Neural crest cell (in vitro differentiated cells): ENCODE data around the gene RTP5. TPM values are rescaled to one million over a fixed set of nuclear protein-coding genes. Genes with fewer than 3 reads are reported as not detected.
"Not testable (repeated sequence)": the region's sequence is repeated elsewhere in the genome, so short reads cannot be mapped to it uniquely, and the experiment has no call there.

Experiments
- DNase-seq: peaks from one replicate; pipeline ENCODE4 v3.0.0; 2021; ENCODE audit warnings: low read depth, mixed read lengths, low spot score
- H3K27ac Mint-ChIP-seq: one replicate; pipeline ENCODE4 v1.8.0; 2021; ENCODE audit warnings: mild to moderate bottlenecking, mixed read lengths; ENCODE audit not compliant: unreplicated experiment
- H3K27me3 Mint-ChIP-seq: 2 replicates; pipeline ENCODE4 v1.8.0; 2021; ENCODE audit warnings: low read depth, mild to moderate bottlenecking, mixed read lengths
- H3K36me3 Mint-ChIP-seq: 2 replicates; pipeline ENCODE4 v1.8.0; 2021; ENCODE audit warnings: low read depth, mild to moderate bottlenecking, mixed read lengths
- H3K4me1 Mint-ChIP-seq: 2 replicates; pipeline ENCODE4 v1.8.0; 2021; ENCODE audit warnings: mixed read lengths
- H3K4me3 Mint-ChIP-seq: one replicate; pipeline ENCODE4 v1.8.0; 2021; ENCODE audit warnings: mild to moderate bottlenecking, mixed read lengths
- H3K9me3 Mint-ChIP-seq: 2 replicates; pipeline ENCODE4 v1.8.0; 2021; ENCODE audit warnings: mixed read lengths
- total RNA-seq: library from RNA; stranded (reverse); gene quantifications from 2 replicates; pipeline ENCODE4 v1.2.1, GENCODE V29; 2021
- TF ChIP-seq, protein P1 (sequence below): fragments of 200-600 bp; sonication (generic); conservative IDR thresholded peaks from 2 replicates; pipeline ENCODE4 v1.5.0; 2021; ENCODE audit warnings: antibody characterized with exemption, mild to moderate bottlenecking

RTP5 gene
- total RNA-seq, 1 donor from 2014 or later: not detected

DNA sequence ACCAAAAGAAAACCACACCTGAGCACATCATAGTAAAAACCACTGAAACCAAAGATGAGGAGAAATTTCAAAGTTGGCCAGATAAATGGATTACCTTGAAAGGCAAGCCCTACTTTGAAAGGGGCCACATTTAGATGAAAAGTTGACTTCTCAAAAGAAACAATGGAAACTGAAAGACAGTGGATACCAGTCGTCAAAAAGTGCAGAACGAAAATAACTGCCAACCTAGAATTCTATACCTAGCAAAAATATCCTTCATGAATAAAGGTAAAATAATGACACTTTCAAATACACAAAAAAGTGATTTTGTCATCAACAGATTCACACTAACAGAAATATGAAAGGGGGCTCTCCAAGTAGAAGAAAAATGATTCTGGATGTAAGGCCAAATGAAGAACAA, 42.1 kb upstream of the RTP5 start:
- peaks cover 22% of the 10 kb centered on the region for H3K36me3 Mint-ChIP-seq
- no peak for DNase-seq
- no peak overlapping the region for H3K4me3 Mint-ChIP-seq
- TF ChIP-seq, protein P1, sequence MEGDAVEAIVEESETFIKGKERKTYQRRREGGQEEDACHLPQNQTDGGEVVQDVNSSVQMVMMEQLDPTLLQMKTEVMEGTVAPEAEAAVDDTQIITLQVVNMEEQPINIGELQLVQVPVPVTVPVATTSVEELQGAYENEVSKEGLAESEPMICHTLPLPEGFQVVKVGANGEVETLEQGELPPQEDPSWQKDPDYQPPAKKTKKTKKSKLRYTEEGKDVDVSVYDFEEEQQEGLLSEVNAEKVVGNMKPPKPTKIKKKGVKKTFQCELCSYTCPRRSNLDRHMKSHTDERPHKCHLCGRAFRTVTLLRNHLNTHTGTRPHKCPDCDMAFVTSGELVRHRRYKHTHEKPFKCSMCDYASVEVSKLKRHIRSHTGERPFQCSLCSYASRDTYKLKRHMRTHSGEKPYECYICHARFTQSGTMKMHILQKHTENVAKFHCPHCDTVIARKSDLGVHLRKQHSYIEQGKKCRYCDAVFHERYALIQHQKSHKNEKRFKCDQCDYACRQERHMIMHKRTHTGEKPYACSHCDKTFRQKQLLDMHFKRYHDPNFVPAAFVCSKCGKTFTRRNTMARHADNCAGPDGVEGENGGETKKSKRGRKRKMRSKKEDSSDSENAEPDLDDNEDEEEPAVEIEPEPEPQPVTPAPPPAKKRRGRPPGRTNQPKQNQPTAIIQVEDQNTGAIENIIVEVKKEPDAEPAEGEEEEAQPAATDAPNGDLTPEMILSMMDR: no peak
- H3K9me3 Mint-ChIP-seq: peaks cover 31% of the 10 kb centered on the region
- peaks cover 11% of the 10 kb centered on the region for H3K4me1 Mint-ChIP-seq
- H3K27ac Mint-ChIP-seq: no peak overlapping the region
- H3K27me3 Mint-ChIP-seq: peaks cover 30% of the 10 kb centered on the region

DNA sequence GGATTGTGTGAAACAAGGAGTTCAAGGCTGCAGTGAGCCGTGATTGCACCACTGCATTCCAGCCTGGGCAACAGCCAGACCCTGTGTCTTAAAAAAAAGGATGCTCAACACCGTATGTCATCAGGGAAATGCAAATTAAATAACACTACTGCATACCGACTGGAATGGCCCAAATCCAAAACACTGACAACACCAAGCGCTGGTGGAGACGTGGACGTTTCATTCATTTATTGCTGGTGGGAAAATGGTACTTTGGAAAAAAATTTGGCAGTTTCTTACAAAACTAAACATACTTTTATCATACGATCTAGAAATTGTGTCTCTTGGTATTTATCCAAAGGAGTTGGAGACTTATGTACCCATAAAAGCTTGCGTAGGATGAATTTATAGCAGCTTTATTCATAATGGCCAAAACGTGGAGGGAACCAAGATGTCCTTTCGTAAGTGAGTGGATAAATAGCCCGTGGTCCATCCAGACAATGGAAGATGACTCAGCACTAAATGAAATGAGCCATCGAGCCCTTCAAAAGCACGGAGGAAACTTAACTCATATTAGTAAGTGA, 36.3 kb upstream of the RTP5 start:
- TF ChIP-seq, protein P1: no peak
- Mint-ChIP-seq H3K27me3 (peaks cover 16% of the 10 kb centered on the region), H3K9me3 (peaks cover 14% of the 10 kb centered on the region), H3K4me3 (no peak overlapping the region), H3K27ac (no peak overlapping the region), H3K36me3 (peaks cover 4% of the 10 kb centered on the region), H3K4me1 (peaks cover 11% of the 10 kb centered on the region)
- DNase-seq: no peak

DNA sequence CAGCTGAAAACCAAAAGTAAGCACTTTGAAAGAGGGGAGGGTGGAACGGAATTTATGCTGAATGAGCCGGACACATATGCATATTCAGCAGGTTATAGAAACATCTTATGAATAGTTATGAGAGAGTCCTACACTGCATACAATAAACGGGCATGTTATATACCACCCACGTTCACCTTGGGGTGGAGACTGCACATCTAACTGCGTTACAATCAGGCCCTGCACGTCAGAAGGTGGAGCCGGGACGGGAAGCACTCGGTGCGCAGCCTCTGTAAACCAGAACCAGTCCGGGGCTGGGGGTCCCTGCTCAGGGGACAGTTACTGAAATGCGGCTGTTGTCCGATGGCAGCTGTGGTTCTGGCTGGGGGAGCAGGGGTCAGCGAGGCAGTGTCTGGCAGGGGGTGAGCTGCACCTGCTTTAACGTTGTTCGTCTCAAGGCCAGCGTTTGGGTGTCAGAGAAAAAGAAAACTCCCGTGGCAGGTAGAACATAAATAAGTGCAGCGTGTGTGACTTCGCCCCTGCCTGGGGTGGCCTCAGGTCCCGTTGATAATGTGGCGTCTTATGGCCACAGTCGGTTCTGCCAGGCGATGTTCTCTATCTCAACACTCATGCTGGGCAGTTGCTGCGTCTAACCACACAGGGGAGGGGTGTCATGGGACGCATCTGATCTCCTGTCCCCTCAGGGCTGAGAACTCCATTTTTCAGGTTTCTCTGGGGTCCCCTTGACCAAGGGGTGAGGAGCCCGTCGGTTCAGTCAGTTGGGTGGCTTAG, 35.6 kb upstream of the RTP5 start:
- not testable (repeated sequence) for H3K36me3 Mint-ChIP-seq, H3K4me3 Mint-ChIP-seq, H3K27ac Mint-ChIP-seq, DNase-seq
- Mint-ChIP-seq H3K27me3 (peaks cover 16% of the 10 kb centered on the region), H3K4me1 (peaks cover 11% of the 10 kb centered on the region), H3K9me3 (peaks cover 12% of the 10 kb centered on the region)

DNA sequence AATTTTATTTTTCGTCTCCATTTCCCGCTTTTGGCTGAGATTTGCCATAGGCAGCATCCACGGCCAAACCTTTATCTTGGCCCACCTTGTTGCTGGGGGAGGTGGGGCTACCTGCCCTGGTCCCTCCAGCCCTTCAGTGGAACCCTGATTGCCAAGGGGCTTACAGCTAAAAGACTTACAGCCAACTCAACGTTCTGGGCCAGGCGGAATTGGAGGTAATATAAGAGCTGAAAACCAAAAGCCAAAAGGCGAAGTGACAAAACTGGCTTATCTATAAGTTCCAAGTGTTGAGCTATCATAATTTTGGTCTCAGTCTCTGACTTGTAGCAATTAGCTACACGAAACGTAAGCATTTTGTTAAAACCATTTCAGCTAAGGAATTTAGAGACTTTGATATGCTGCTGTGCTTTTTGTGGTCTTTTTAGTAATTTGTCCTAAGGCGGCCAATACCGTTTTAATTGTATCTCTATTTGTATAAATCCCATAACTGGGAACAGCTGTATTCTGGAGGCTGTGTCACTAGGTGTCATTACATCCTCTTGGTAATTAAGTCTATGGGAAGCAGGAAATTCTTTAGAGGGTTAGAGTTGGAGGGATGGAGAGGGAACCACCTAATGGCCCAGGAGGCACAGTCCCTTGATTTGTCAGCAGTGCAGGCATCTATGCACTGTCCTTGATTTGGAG, 34.9 kb upstream of the RTP5 start:
- Mint-ChIP-seq H3K36me3 (peaks cover 4% of the 10 kb centered on the region), H3K4me1 (peaks cover 11% of the 10 kb centered on the region), H3K4me3 (no peak overlapping the region), H3K27ac (no peak overlapping the region), H3K9me3 (peaks cover 12% of the 10 kb centered on the region), H3K27me3 (peaks cover 16% of the 10 kb centered on the region)
- TF ChIP-seq, protein P1: no peak
- DNase-seq: no peak

DNA sequence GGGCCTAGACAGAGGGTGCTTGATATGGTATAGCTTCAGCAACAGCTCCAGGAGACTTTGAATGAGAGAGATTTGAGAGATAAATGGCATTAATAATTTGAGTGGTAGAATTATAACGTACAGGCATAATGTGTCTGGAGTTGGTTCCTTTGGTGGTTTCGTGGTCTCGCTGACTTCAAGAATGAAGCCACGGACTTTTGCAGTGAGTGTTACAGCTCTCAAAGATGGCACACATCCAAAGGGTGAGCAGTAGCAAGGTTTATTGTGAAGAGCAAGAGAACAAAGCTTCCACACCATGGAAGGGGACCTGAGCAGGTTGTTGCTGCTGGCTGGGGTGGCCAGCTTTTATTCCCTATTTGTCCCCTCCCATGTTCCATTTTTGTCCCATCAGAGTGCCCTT, 33.9 kb upstream of the RTP5 start:
- Mint-ChIP-seq H3K9me3 (peaks cover 12% of the 10 kb centered on the region), H3K4me1 (peaks cover 11% of the 10 kb centered on the region), H3K27ac (no peak overlapping the region), H3K27me3 (peaks cover 16% of the 10 kb centered on the region), H3K4me3 (no peak overlapping the region), H3K36me3 (peaks cover 4% of the 10 kb centered on the region)
- no peak for DNase-seq
- TF ChIP-seq, protein P1: no peak

DNA sequence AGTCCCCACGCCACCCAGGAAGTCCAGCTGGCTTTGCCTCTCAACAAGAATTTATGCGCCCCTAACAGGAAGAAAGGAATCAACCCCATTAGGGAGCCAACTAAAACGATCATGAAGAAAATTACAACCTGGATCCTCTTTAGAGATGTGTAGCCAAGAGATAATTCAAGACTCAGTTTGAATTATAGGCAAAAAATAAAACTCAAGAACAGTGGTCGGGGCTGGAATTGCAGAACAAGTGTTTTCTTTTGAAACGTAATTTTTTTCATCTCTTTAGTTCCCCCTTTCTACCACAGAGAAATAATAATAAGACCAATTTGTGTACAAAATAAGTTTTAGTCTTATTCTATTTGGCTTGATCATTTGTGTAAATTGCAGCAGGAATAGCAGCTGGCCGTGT, 33.2 kb upstream of the RTP5 start:
- TF ChIP-seq, protein P1: no peak

More for the DNA sequence above, 33.2 kb upstream of the RTP5 start:
- Mint-ChIP-seq H3K9me3 (peaks cover 8% of the 10 kb centered on the region), H3K36me3 (peaks cover 4% of the 10 kb centered on the region), H3K4me3 (no peak overlapping the region), H3K27me3 (peaks cover 18% of the 10 kb centered on the region), H3K4me1 (peaks cover 11% of the 10 kb centered on the region), H3K27ac (no peak overlapping the region)
- DNase-seq: no peak
